HepG2 (cell line): ENCODE data around the gene LEMD3. TPM values are rescaled to one million over a fixed set of nuclear protein-coding genes. Genes with fewer than 3 reads are reported as not detected.

Experiments
- AKNA ChIP-seq: sonication (generic); formaldehyde crosslinking; IDR thresholded peaks from 2 replicates; pipeline ENCODE4 v1.4.0; 2020; ENCODE audit warnings: missing genetic modification reagents, borderline replicate concordance
- BORCS8-MEF2B ChIP-seq: sonication (generic); formaldehyde crosslinking; IDR thresholded peaks from 2 replicates; pipeline ENCODE4 v1.8.0; 2022; ENCODE audit warnings: mild to moderate bottlenecking, missing genetic modification reagents
- KDM1A ChIP-seq: IDR thresholded peaks from 2 replicates; pipeline ENCODE4 v1.6.1; 2016; ENCODE audit warnings: missing compliant biosample characterization
- NFE2 ChIP-seq: sonication (generic); formaldehyde crosslinking; IDR thresholded peaks from 2 replicates; pipeline ENCODE4 v1.4.0; 2020; ENCODE audit warnings: missing genetic modification reagents
- ZNF552 ChIP-seq: sonication (generic); formaldehyde crosslinking; IDR thresholded peaks from 2 replicates; pipeline ENCODE4 v1.9.0; 2022; ENCODE audit warnings: missing genetic modification reagents, mild to moderate bottlenecking, borderline replicate concordance
- polyA plus RNA-seq, 8 experiments: library from polyadenylated mRNA; depleted of rRNA in 3 of 8; stranded (reverse) in 7 of 8; unstranded in 1 of 8; fragments of >200 nt; fragmentation: Illumina TruSeq in 4 of 8; extraction: Trizol in 4 of 8; gene quantifications; 2 replicates each; pipeline versions ENCODE4 v1.2.1 to v1.2.3, GENCODE V29; 2011 to 2016; ENCODE audit warnings: low read depth in 4 of 8, missing spikeins in 1 of 8, mixed read lengths in 1 of 8; ENCODE audit not compliant: insufficient read depth in 1 of 8
- total RNA-seq, 5 experiments: library from RNA; depleted of rRNA; stranded (reverse); fragments of >200 nt; fragmentation: Illumina TruSeq; extraction: Trizol; gene quantifications; 2 replicates each; pipeline ENCODE4 v1.2.3, GENCODE V29; 2016; ENCODE audit warnings: low read depth in 1 of 5
- TF ChIP-seq, protein P1 (sequence below): sonication (generic); formaldehyde crosslinking; IDR thresholded peaks from 2 replicates; pipeline ENCODE4 v1.5.0; 2020; ENCODE audit warnings: missing genetic modification reagents, mild to moderate bottlenecking, borderline replicate concordance
- TF ChIP-seq, protein P2 (sequence below): sonication (generic); formaldehyde crosslinking; IDR thresholded peaks from 2 replicates; pipeline ENCODE4 v1.5.1; 2020; ENCODE audit warnings: mild to moderate bottlenecking, missing genetic modification reagents, moderate library complexity

The LEMD3 gene
- total and polyA plus RNA-seq, 2 of the 13 experiments (the other 11 are each of a cell fraction or from before 2014, with no cell fraction given) = 9.3 to 18.7 TPM

DNA sequence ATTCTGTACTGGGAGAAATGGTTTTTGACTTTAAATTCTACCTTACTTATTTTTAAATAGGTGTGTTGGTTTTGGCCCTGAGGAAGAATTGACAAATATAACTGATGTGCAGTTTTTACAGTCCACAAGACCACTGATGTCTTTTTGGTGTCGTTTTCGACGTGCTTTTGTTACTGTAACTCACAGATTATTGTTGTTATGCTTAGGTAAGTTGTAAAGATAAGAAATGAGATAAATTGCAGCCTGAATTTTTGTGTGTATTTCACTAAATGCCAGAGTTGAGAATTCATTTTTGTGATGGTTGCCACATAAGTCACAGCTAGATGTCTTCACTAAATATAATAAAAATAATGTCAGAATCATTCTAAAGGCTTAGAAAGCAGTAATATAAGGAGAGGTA is 69.2 kb downstream of the LEMD3 start (continued):
- TF ChIP-seq, protein P1, sequence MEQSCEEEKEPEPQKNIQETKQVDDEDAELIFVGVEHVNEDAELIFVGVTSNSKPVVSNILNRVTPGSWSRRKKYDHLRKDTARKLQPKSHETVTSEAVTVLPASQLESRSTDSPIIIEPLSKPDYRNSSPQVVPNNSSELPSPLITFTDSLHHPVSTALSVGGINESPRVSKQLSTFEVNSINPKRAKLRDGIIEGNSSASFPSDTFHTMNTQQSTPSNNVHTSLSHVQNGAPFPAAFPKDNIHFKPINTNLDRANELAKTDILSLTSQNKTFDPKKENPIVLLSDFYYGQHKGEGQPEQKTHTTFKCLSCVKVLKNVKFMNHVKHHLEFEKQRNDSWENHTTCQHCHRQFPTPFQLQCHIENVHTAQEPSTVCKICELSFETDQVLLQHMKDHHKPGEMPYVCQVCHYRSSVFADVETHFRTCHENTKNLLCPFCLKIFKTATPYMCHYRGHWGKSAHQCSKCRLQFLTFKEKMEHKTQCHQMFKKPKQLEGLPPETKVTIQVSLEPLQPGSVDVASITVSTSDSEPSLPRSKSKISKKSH (CRISPR knock-in tag) = no peak
- TF ChIP-seq BORCS8-MEF2B (CRISPR knock-in tag) = no peak
- no peak for TF ChIP-seq AKNA (CRISPR knock-in tag)
- no peak for TF ChIP-seq NFE2 (CRISPR knock-in tag)
- TF ChIP-seq, protein P2, sequence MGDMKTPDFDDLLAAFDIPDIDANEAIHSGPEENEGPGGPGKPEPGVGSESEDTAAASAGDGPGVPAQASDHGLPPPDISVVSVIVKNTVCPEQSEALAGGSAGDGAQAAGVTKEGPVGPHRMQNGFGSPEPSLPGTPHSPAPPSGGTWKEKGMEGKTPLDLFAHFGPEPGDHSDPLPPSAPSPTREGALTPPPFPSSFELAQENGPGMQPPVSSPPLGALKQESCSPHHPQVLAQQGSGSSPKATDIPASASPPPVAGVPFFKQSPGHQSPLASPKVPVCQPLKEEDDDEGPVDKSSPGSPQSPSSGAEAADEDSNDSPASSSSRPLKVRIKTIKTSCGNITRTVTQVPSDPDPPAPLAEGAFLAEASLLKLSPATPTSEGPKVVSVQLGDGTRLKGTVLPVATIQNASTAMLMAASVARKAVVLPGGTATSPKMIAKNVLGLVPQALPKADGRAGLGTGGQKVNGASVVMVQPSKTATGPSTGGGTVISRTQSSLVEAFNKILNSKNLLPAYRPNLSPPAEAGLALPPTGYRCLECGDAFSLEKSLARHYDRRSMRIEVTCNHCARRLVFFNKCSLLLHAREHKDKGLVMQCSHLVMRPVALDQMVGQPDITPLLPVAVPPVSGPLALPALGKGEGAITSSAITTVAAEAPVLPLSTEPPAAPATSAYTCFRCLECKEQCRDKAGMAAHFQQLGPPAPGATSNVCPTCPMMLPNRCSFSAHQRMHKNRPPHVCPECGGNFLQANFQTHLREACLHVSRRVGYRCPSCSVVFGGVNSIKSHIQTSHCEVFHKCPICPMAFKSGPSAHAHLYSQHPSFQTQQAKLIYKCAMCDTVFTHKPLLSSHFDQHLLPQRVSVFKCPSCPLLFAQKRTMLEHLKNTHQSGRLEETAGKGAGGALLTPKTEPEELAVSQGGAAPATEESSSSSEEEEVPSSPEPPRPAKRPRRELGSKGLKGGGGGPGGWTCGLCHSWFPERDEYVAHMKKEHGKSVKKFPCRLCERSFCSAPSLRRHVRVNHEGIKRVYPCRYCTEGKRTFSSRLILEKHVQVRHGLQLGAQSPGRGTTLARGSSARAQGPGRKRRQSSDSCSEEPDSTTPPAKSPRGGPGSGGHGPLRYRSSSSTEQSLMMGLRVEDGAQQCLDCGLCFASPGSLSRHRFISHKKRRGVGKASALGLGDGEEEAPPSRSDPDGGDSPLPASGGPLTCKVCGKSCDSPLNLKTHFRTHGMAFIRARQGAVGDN (CRISPR knock-in tag) = no peak
- no peak for TF ChIP-seq ZNF552 (CRISPR knock-in tag)
- no peak for TF ChIP-seq KDM1A (CRISPR knock-in tag)
